HG02763 (cell line): ENCODE measurements around the gene PROP1.
"Not testable (repeated sequence)": the region's sequence is repeated elsewhere in the genome, so short reads cannot be mapped to it uniquely, and the experiment has no call there.

Experiments used
- ATAC-seq: cut with Tn5 transposase; IDR thresholded peaks from one replicate; pipeline ENCODE4 v1.9.1; 2021; ENCODE audit warnings: mild to moderate bottlenecking, moderate library complexity; ENCODE audit not compliant: unreplicated experiment

The PROP1 gene

GRCh38 chr5:177995691-177996595 is at the start of gene PROP1:
Gene PROP1 (minus strand): TSS chr5:177996242. CDS start chr5:177995933, 309 bp downstream.
- no peak for ATAC-seq

DNA sequence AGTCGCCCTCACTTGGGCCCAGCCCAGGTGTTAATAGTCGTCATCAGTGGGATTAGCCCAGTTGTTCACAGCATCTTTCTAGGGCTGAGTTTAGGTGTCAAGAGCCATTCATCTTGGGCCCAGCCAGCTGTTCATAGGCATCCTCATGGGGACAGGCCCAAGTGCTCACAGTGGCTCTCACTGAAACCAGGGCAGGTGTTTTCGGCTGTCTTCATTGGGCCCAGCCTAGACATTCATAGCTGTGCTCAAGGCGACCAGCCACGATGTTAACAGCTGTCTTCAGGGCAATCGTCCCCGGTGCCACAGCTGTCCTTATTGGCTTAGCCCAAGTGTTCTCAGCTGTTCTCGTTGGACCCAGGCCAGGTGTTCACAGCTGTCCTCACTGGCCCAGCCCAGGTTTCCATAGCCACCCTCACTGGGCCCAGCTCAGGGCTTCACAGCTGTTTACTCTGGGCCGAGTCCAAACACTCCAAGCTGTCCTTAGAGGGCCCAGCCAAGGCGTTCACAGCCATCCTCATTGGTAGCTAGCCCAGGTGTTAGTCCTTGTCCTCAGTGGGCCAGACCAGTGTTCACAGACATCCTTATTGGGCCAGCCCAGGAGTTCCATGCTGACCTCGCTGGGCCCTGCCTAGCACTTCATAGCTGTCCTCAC is 23.5 kb upstream of the PROP1 start:
- ATAC-seq: not testable (repeated sequence)

DNA sequence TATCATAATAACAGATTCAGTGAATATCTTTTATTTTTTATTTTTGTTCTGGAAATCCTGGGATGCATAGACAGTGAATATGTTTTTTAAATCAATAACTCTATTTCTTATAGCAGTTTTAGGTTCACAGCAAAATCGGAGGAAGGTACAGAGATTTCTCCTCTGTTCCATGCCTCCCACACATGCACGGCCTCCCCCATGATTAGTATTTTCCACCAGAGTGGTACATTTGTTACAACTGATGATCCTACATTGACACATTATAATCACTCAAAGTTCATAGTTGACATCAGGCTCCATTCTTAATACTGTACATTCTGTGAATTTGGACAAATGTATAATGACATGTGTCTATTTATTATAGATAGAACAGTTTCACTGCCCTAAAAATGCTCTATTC is 16.7 kb upstream of the PROP1 start:
- ATAC-seq: not testable (repeated sequence)

DNA sequence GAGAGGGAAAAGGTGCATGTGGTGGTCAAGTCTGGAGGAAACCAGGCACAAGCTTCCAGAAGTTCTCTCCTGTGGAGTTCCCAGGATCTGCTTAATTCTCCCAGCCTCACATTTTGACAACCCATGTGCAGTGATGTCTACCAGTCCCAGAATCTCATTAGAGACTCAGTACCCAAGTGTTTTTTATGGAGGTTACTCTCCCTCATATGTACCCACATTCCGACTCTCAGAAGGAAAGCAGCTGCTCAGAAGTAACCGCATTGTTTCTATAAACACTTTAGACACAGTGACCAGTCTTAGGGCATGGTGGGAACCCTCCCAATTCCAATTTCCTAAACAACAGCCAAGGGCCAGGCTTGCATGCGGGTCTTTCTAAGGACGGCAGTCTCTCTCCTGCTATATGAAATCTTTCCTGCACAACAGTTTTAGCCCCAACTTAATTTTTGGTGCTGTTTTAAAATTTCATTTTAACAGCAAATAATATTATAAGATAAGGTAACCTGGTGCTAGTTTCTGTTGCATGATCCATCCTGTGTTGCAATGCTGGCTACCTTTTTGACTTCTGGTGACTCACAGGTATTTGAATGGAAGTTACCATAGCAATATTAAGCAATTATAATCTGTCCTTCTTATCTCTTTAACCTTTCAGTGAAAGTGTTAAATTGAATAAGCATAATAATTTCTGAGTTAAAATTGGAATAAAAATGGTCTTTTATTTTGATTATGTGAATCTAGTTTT is 15.9 kb upstream of the PROP1 start:
- not testable (repeated sequence) for ATAC-seq

- not testable (repeated sequence) for ATAC-seq
Observed at GRCh38 chr5:178007272-178007671, 11.2 kb upstream of the PROP1 start.

DNA sequence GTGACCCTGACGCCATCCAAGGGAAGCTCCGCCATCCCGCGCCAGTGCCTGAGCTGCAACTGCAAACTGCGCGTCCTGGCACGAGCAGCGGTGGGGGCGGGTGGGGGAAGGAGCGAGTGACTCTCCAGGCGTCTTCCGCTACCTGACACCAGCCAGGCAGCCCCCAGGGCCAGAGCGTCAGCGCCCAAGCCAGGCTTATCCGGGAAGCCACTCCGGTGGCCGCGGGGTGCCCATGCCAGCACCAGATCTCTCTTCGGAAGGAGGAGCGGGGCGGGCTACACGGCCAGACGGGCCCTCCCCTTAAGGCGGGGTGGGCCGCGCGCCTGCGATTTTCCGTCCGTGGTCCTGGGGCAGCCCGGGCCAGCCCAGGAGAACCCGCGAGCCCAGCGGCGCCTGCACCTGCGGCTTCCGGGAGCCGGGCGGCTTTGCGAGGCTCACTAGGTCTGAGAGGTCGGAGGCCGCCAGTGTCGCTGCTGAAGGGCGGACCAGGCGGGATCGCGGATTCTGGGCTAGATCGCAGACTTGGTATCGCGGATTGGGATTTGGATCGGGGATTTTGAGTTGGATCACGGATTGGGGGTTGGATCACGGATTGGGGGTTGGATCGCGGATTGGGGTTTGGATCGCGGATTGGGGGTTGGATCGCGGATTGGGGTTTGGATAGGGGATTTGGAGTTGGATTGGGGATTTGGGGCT is 10.6 kb upstream of the PROP1 start:
- ATAC-seq: not testable (repeated sequence)

DNA sequence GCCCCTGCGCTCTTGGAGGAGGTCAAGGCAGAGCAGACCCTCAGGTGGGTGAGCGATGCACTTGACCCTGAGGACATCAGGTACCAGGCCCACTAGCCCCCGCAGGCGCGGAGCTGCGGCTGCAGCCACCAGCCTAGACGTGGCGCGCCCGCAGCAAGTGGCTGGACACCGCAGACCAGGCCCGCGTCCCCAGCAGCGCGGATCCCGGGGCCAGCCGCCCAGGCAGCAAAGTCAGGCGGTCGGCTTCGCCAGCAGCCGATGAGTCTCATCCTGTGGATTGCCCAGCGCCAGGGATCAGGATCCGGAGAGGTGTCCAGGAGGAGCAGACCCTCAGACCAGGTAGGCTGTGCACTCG is 10.1 kb upstream of the PROP1 start:
- ATAC-seq: not testable (repeated sequence)

DNA sequence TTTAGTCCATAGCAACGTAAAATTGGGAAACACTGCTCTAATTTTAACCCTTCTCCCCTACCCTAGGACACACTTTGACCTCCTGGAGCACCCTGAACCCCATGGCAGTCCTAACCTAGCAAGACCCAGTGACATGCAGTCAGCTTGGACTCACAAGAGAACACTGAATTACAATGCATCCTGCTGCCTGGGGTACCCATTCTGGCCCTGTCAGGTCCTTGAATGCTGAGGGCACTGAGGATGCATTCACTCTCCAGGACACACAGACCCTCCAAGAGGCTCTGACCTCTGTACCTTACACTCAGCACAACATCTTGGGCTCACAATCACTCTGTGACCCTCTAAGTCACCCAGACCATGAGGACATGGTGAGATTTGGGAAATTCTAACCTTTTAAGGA is 1.8 kb upstream of the PROP1 start:
- ATAC-seq: no peak

DNA sequence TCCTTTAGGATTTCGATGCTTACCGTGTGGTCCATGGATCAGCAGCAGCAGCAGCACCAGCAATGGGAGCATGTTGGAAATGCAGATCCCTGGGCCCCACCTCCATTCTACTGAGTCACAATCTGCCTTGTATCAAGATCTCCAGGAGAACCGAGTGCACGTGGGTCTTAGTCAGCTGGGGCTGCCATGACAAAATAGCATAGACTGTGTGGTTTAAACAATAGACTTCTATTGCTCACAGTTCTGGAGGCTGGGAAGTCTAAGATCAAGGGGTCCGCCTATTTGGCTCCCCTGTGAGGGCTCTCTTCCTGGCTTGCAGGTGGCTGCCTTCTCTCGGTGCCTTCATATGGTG is 1.3 kb upstream of the PROP1 start:
- no peak for ATAC-seq

GRCh38 chr5:177996660-177997318 is 747 bp upstream of the PROP1 start:
- ATAC-seq: no peak

DNA sequence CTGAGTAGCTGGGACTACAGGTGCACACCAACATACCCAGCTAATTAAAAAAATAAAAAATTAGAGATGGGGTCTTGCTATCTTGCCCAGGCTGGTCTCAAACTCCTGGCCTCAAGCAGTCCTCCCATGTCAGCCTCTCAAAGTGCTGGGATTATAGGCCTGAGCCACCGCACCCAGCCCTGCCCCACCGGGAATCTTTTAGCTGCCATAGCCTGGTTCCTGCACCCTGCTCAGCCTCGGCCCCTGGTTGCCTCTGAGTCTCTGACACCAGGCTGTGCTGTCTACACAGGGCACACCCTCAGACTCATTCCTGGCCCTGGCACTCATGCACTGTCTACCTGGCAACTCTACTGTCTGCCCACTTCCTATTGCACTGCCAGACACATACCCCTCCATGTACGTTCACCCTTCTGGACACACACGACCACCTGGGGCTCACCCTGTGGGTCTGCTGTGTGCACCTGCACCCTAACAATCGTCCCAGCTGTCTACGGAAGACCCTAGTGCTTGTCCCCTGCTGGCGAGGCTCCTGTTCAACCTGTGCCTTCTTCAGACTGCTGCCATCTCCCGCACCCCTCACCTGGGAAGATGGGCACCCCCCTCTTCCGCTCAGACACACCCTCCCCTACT is 1.4 kb downstream of the PROP1 start:
- ATAC-seq: no peak

- no peak for ATAC-seq
Observed at GRCh38 chr5:177994063-177994462, 2.0 kb downstream of the PROP1 start.

DNA sequence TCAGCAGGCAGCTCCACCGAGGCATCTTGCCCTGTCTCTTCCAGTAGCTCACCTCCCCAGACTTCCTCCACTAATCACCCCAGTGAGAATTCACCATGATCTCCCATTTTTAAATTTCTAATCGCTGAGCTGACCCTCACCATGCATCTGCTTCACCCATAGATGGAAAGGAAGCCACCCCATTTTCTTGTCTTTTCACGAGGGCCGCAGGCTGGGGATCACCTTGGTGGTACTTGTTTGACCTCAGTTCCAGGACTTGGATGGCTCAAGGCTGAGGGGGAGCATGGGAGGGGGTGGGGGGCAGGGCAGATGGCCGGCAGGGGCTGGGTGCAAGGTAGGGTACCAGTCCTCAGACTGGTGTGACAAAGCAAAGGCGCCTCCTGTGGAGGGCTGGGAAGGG is 3.6 kb downstream of the PROP1 start:
- ATAC-seq: no peak

DNA sequence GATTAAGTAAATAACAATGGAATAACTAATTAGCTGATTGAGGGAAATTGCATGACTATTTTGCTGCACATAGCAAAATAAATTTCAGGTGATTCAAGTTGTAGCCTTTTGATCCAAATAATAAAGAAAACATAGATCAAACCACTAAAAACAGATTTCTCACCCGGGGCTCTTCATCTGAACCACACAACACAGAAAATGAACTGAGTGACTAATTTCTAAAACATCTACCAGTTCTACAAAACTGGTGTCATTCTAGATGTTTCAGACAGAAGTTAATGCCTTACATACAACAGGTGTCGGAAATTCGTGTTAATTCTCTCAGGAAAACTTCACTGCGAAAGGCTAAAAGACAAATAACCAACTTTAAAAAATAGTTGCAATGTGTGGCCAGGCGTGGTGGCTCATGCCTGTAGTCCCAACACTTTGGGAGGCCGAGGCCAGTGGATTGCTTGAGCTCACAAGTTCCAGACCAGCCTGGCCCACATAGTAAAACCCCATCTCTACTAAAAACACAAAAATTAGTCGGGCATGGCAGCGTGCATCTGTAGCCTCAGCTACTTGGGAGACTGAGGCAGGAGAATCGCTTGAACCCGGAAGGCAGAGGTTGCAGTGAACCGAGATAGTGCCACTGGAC is 6.9 kb downstream of the PROP1 start:
- no peak for ATAC-seq

- no peak for ATAC-seq
Observed at GRCh38 chr5:177987326-177987725, 8.7 kb downstream of the PROP1 start.

DNA sequence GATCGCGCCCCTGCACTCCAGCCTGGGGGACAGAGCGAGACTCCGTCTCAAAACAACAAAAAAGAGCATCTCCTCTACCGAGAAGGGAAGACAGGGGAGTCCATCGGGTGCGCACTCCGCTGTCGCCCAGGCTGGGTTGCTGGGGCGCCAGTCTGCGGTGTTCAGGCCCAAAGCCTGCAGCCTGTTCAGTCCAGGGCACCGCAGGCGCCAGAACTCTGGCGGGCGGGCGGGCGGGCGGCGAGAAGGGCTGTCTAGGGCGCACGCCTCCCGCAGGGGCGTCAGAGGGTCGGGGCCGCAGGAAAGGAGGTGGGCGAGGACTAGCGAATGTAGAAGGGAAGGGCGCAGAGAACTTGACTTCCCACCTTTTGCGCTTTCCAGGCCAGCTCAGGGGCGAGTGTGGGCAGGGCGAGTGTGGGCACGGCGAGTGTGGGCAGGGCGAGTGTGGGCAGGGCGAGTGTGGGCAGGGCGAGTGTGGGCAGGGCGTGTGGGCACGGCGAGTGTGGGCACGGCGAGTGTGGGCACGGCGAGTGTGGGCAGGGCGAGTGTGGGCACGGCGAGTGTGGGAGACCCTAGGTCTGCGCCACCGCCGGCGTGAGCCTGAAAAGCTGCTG is 10.5 kb downstream of the PROP1 start:
- ATAC-seq: no peak

DNA sequence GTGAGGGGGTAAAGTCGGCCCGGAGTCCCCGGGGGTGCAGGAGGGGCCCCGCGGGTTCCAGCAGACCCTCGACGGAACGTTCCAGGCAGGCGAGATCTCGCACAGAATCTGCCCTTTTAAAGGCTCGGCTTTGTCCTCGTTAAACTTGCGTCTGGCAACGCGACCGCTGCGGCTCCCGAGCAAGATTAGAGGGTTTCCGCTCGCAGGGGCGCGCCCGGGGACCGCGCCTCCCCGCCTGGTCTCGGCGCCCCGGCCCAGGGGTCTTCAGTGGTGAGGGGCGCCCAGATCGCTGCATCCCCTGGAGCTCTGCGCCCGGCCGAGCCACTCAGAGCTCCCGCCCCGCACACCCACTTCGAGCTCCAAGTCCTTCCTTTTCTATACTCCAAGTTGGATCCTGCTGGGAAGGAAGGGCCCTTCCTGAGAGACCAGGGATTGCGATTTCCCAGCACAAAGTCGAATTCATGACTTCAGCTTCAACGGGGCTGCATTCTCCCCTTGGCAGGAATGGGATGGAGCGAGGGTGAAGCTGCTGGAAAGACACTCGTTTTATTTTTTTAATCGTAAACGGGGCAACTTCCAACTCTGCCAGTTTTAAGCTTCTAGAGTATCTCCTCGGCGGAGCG is 11.3 kb downstream of the PROP1 start:
- ATAC-seq: no peak

DNA sequence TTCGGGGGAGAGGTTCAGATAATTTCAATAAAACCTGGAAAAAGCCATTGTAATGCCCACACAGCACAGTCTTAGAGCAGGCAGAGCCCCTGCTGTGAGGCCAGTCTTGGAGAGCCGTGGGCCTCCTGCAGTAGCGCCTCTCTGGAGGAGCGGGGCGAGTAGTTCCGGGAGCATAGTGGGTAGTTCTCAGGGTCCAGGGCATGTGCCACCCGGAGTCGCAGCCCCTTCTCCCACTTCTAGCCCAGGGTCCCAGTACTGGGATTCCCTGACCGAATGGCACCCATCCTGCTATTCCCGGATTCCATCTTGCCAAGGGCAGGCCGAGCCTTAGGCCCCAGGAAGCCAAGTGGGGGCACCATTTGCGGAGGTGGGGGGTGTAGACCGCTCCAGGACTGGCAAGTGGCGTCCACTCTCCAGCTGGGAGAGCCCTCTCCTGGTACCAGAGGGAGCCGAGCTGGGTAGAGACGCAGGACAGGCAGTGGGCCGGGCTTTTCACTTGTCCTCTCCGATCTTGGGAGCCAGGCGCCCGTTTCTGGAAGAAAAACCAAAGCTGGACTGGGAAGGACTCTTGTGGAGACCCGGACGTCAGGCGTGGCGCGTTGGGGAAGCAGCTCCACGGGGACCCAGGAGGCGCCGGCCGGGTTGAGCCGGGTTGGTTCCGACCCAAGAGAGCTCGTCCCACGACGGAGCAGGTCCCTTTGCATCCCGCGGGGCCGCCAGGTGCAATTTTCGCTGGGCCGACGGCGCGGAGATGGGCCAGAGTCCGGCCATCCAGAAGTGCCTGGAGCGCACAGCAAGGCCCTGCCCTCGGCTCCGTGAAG is 12.1 kb downstream of the PROP1 start:
- no peak for ATAC-seq
